Kidney (tissue), 14 donors: ENCODE measurements around the gene CHST1. TPM values are rescaled to one million over a fixed set of nuclear protein-coding genes. Genes with fewer than 3 reads are reported as not detected.

Experiments
- DNase-seq, 5 donors: peaks; one replicate each; pipeline ENCODE4 v3.0.0-alpha.2; 2013 to 2020
- FAIRE-seq: peaks from 2 replicates; lab custom pipeline; 2012; peaks lifted over from hg19 to GRCh38; lab: Jason Lieb, UNC
- H3K27ac ChIP-seq, 2 donors: one replicate each; pipeline ENCODE4 v1.7.0; 2013; ENCODE audit warnings: low read depth in 2 of 2, low read length in 2 of 2, inconsistent platforms in 1 of 2
- H3K27me3 ChIP-seq: one replicate; pipeline ENCODE4 v1.7.1; 2013; ENCODE audit warnings: low read length, inconsistent platforms; ENCODE audit not compliant: control insufficient read depth, insufficient read depth
- H3K36me3 ChIP-seq, 3 donors: one replicate each; pipeline versions ENCODE4 v1.7.0 to v1.7.1; 2013; ENCODE audit warnings: low read length in 3 of 3, control low read depth in 1 of 3, inconsistent platforms in 1 of 3; ENCODE audit not compliant: insufficient read depth in 3 of 3, control insufficient read depth in 2 of 3
- H3K4me1 ChIP-seq, 3 donors: one replicate each; pipeline versions ENCODE4 v1.7.0 to v1.7.1; 2013; ENCODE audit warnings: low read length in 3 of 3, inconsistent platforms in 1 of 3, low read depth in 1 of 3; ENCODE audit not compliant: control insufficient read depth in 2 of 3, insufficient read depth in 2 of 3
- H3K4me3 ChIP-seq, 3 donors: one replicate each; pipeline versions ENCODE4 v1.7.0 to v1.8.1; 2013; ENCODE audit warnings: low read length in 3 of 3, control low read depth in 1 of 3, inconsistent platforms in 1 of 3
- H3K9ac ChIP-seq, 3 donors: one replicate each; pipeline versions ENCODE4 v1.7.0 to v1.7.1; 2013; ENCODE audit warnings: low read length in 3 of 3, control low read depth in 1 of 3, inconsistent platforms in 1 of 3
- H3K9me3 ChIP-seq, 3 donors: one replicate each; pipeline versions ENCODE4 v1.7.0 to v1.7.1; 2013; ENCODE audit warnings: low read length in 3 of 3, control low read depth in 1 of 3, inconsistent platforms in 1 of 3; ENCODE audit not compliant: control insufficient read depth in 2 of 3, insufficient read depth in 1 of 3
- CTCF ChIP-seq: IDR thresholded peaks from 3 replicates; pipeline ENCODE4 v1.5.1; 2012; ENCODE audit warnings: mild to moderate bottlenecking, moderate library complexity, borderline replicate concordance; ENCODE audit not compliant: insufficient read depth; ENCODE audit errors: extremely low read depth
- intact Hi-C: fragments of 100-400 bp; cut with DNase I; formaldehyde crosslinking; loops from one replicate; pipeline ENCODE4 v1.11.1; 2022
- polyA plus RNA-seq: library from polyadenylated mRNA; stranded (reverse); fragments of 350-450 nt; fragmentation: Illumina TruSeq; extraction: RNeasy Lipid Tissue Mini Kit (QIAGEN cat#74804); gene quantifications from one replicate; pipeline ENCODE4 v1.2.3, GENCODE V29; 2014; ENCODE audit warnings: low read depth, low replicate concordance; ENCODE audit not compliant: insufficient read depth
- total RNA-seq: library from RNA; stranded (reverse); fragmentation: NEBNext Ultra II Directional; extraction: Animal tissue kit (Norgen Biotek cat#: 25700); gene quantifications from one replicate; pipeline ENCODE4 v1.2.1, GENCODE V29; 2021
- donor health status: control.
- donor health status: control.
- donor health status: control.
- donor health status: control.
- donor health status: control.
- donor health status: DM: yes; HTN: yes; CAD: no.
- donor health status: Normal renal cell carcinoma (clear cell type).

CHST1 gene
- total and polyA plus RNA-seq, 2 donors from 2014 or later, result 2.8 to 2.9 TPM

GRCh38 chr11:45644981-45645889 lies 20.2 kb downstream of the CHST1 start:
- TF ChIP-seq CTCF, result no peak
- DNase-seq, result no peak
- Histone ChIP-seq H3K9me3 (no peaks in the 10 kb centered on the region), H3K27me3 (no peaks in the 10 kb centered on the region), H3K27ac (no peak overlapping the region), H3K9ac (no peak overlapping the region), H3K4me1 (no peaks in the 10 kb centered on the region), H3K4me3 (no peak overlapping the region), H3K36me3 (no peaks in the 10 kb centered on the region)
- no peak for FAIRE-seq
- intact Hi-C loops, result no loop called here

- Histone ChIP-seq H3K27ac (no peak overlapping the region), H3K36me3 (no peaks in the 10 kb centered on the region), H3K4me3 (no peak overlapping the region), H3K9ac (no peak overlapping the region), H3K27me3 (no peaks in the 10 kb centered on the region), H3K9me3 (no peaks in the 10 kb centered on the region), H3K4me1 (no peaks in the 10 kb centered on the region)
- TF ChIP-seq CTCF, result no peak
- DNase-seq, result no peak
- no peak for FAIRE-seq
- intact Hi-C loops, result no loop called here
These were observed 21.7 kb downstream of the CHST1 start for GRCh38 chr11:45643598-45644260.

GRCh38 chr11:45641961-45642360 lies 23.5 kb downstream of the CHST1 start:
- Histone ChIP-seq H3K9me3 (no peaks in the 10 kb centered on the region), H3K27ac (no peak overlapping the region), H3K9ac (no peak overlapping the region), H3K4me3 (no peak overlapping the region), H3K4me1 (no peaks in the 10 kb centered on the region), H3K27me3 (no peaks in the 10 kb centered on the region), H3K36me3 (no peaks in the 10 kb centered on the region)
- intact Hi-C loops, result no loop called here
- FAIRE-seq (no peak), DNase-seq (no peak)
- no peak for TF ChIP-seq CTCF
